HEK293 (cell line): ENCODE data around the gene KIF26B.

Source experiments
- ZNF174 ChIP-seq: fragments of 450-650 bp; formaldehyde crosslinking; IDR thresholded peaks from 2 replicates; pipeline ENCODE4 v1.5.0; 2017; ENCODE audit warnings: missing biosample characterization, mild to moderate bottlenecking, missing genetic modification characterization
- TF ChIP-seq, protein P1 (sequence below): fragments of 450-650 bp; formaldehyde crosslinking; IDR thresholded peaks from 2 replicates; pipeline ENCODE4; 2016; ENCODE audit warnings: missing biosample characterization, missing genetic modification characterization

DNA sequence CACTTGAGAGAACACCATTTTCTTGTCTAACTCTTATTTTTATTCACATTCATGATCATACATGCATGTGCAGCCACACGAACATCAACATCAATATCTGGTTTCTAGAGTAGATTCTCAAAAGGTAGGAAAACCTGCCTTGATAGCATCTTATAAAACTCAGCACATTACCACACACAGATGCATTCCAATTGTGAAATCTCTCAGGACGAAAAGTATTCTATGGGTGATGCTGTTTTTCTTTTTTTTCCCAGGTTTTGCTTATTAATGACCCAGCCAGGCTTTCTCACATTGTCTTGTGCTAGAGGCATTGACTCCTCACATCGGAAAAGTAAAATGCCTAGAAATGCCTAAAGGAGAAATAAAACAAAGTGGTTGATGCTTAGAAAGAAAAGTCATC, 562.8 kb downstream of the KIF26B start:
- no peak for TF ChIP-seq ZNF174 (tag by site-specific recombination)
- TF ChIP-seq, protein P1, sequence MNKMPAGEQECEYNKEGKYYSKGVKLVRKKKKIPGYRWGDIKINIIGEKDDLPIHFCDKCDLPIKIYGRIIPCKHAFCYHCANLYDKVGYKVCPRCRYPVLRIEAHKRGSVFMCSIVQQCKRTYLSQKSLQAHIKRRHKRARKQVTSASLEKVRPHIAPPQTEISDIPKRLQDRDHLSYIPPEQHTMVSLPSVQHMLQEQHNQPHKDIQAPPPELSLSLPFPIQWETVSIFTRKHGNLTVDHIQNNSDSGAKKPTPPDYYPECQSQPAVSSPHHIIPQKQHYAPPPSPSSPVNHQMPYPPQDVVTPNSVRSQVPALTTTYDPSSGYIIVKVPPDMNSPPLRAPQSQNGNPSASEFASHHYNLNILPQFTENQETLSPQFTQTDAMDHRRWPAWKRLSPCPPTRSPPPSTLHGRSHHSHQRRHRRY (tag by site-specific recombination): no peak
